GM12878 (cell line): Measurements from ENCODE around the gene ASIC2. TPM values are rescaled to one million over a fixed set of nuclear protein-coding genes. Genes with fewer than 3 reads are reported as not detected.

ENCODE experiments used
- ATAC-seq: fragments of 200-7000 bp; cut with Tn5 transposase; 3 replicates; pipeline ENCODE4 v1.9.1; 2020; ENCODE audit warnings: mild to moderate bottlenecking, moderate library complexity
- BruUV-seq: library from RNA; stranded (reverse); fragments of 400-500 nt; replicated peaks from 2 replicates; lab custom pipeline; 2021; lab: Mats Ljungman, UMichigan
- CTCF ChIA-PET: fragments of 300-600 bp; sonication (Branson Sonifier 250); formaldehyde crosslinking; extraction: SDS; loops from one replicate; lab custom pipeline; 2021; ENCODE audit warnings: inconsistent platforms; lab: Yijun Ruan, JAX
- POLR2A ChIA-PET: fragments of 350-600 bp; formaldehyde crosslinking; extraction: SDS; loops from one replicate; lab custom pipeline; 2021; ENCODE audit warnings: inconsistent platforms; lab: Charles Lee
- RAD21 ChIA-PET: fragments of 300-600 bp; sonication (Branson Sonifier 250); formaldehyde crosslinking; loops from one replicate; lab custom pipeline; 2023; ENCODE audit warnings: antibody characterized with exemption; ENCODE audit not compliant: unreplicated experiment; lab: Charles Lee
- SMC1A ChIA-PET: fragments of 300-600 bp; sonication (Branson Sonifier 250); formaldehyde crosslinking; loops from one replicate; lab custom pipeline; 2023; ENCODE audit not compliant: unreplicated experiment, uncharacterized antibody; lab: Charles Lee
- DNase-seq: peaks from one replicate; pipeline ENCODE4 v3.0.0-alpha.2; 2011; ENCODE audit warnings: low read depth, low spot score
- FAIRE-seq: peaks from 3 replicates; lab custom pipeline; 2011; peaks lifted over from hg19 to GRCh38; lab: Jason Lieb, UNC
- H2AFZ ChIP-seq: 2 replicates; pipeline ENCODE4 v1.6.0; 2011; ENCODE audit warnings: low read depth, low read length, control low read depth; ENCODE audit not compliant: control insufficient read depth
- H3K27ac ChIP-seq: 2 replicates; pipeline ENCODE4 v1.5.1; 2011; ENCODE audit warnings: control low read depth; ENCODE audit not compliant: control insufficient read depth, insufficient read depth
- H3K27me3 ChIP-seq, 2 experiments: replicated peaks in 1 of 2; 2 replicates each; pipeline versions ENCODE4 v1.6.0 to v1.6.1; 2011; ENCODE audit warnings: low read length in 1 of 2; ENCODE audit not compliant: control insufficient read depth in 2 of 2, insufficient read depth in 2 of 2
- H3K36me3 ChIP-seq, 2 experiments: 2 replicates each; pipeline ENCODE4 v1.5.1; 2011; ENCODE audit warnings: low read length in 1 of 2; ENCODE audit not compliant: control insufficient read depth in 2 of 2, insufficient read depth in 2 of 2
- H3K4me1 ChIP-seq: 2 replicates; pipeline ENCODE4 v1.6.1; 2011; ENCODE audit warnings: mild to moderate bottlenecking, low read length, moderate library complexity, mixed read lengths; ENCODE audit not compliant: control insufficient read depth, insufficient read depth
- H3K4me2 ChIP-seq: 2 replicates; pipeline ENCODE4 v1.6.0; 2011; ENCODE audit warnings: control low read depth; ENCODE audit not compliant: control insufficient read depth, insufficient read depth
- H3K4me3 ChIP-seq: fragments of 200-600 bp; sonication (generic); 2 replicates; pipeline ENCODE4 v1.5.1; 2016
- H3K79me2 ChIP-seq: 2 replicates; pipeline ENCODE4 v1.6.0; 2011; ENCODE audit warnings: low read length; ENCODE audit not compliant: control insufficient read depth, insufficient read depth
- H3K9ac ChIP-seq: 2 replicates; pipeline ENCODE4 v1.8.0; 2011; ENCODE audit warnings: low read length, control low read depth, mixed read lengths; ENCODE audit not compliant: control insufficient read depth, insufficient read depth
- H3K9me3 ChIP-seq: replicated peaks from 3 replicates; pipeline ENCODE4 v1.5.1; 2011; ENCODE audit warnings: mild to moderate bottlenecking, low read length; ENCODE audit not compliant: control insufficient read depth, insufficient read depth
- H4K20me1 ChIP-seq: 2 replicates; pipeline ENCODE4 v1.6.0; 2011; ENCODE audit not compliant: control insufficient read depth, insufficient read depth
- BCL11A ChIP-seq: IDR thresholded peaks from 2 replicates; pipeline ENCODE4 v1.6.1; 2011; ENCODE audit warnings: low read depth, low read length
- EP300 ChIP-seq, 2 experiments: fragments of 150-350 bp in 1 of 2; IDR thresholded peaks; 2 replicates each; pipeline ENCODE4 v1.6.1; 2011 to 2012; ENCODE audit warnings: low read depth in 2 of 2, low read length in 2 of 2, borderline replicate concordance in 1 of 2, improper control_type of control experiment in 1 of 2, inconsistent platforms in 1 of 2; ENCODE audit not compliant: control insufficient read depth in 1 of 2
- MEF2B ChIP-seq: fragments of 450-650 bp; IDR thresholded peaks from 2 replicates; pipeline ENCODE4 v1.6.1; 2018; ENCODE audit warnings: mild to moderate bottlenecking, moderate library complexity; ENCODE audit not compliant: partially characterized antibody, poor library complexity, severe bottlenecking
- NR2F1 ChIP-seq: fragments of 450-650 bp; conservative IDR thresholded peaks from 2 replicates; pipeline ENCODE4 v1.6.1; 2017; ENCODE audit warnings: mild to moderate bottlenecking
- RCOR1 ChIP-seq: conservative IDR thresholded peaks from 2 replicates; pipeline ENCODE4 v1.6.1; 2012; ENCODE audit warnings: low read depth, low read length, improper control_type of control experiment
- RFX5 ChIP-seq: IDR thresholded peaks from 2 replicates; pipeline ENCODE4 v1.6.1; 2011; ENCODE audit warnings: low read depth, low read length, improper control_type of control experiment
- SIX5 ChIP-seq: IDR thresholded peaks from 2 replicates; pipeline ENCODE4 v1.6.1; 2011; ENCODE audit warnings: mild to moderate bottlenecking, low read depth, low read length, moderate library complexity; ENCODE audit not compliant: severe bottlenecking
- SMC3 ChIP-seq: IDR thresholded peaks from 2 replicates; pipeline ENCODE4 v1.6.1; 2011; ENCODE audit warnings: low read length, improper control_type of control experiment, borderline replicate concordance
- STAT3 ChIP-seq: IDR thresholded peaks from 2 replicates; pipeline ENCODE4 v1.6.1; 2011; ENCODE audit warnings: low read depth, low read length, improper control_type of control experiment
- WGBS: methylation state at CpG from one replicate; pipeline ENCODE4 v1.1.6; 2016; ENCODE audit warnings: low lambda C conversion rate; ENCODE audit not compliant: insufficient replicate concordance, insufficient coverage; ENCODE audit errors: missing lambda C conversion rate; 5-methylcytosine and 5-hydroxymethylcytosine counted together
- in situ Hi-C: fragments of 300-500 bp; cut with MboI; formaldehyde crosslinking; loops from 9 replicates; pipeline ENCODE4 v1.14.3; 2018; ENCODE audit warnings: mixed read lengths
- intact Hi-C: fragments of 100-400 bp; cut with micrococcal nuclease; formaldehyde crosslinking; loops from one replicate; pipeline ENCODE4 v1.14.2; 2022; ENCODE audit not compliant: unreplicated experiment
- polyA plus RNA-seq, 11 experiments: library from polyadenylated mRNA; depleted of rRNA in 4 of 11; unstranded in 6 of 11; stranded (reverse) in 5 of 11; fragments of >200 nt; fragmentation: Nextera tagmentation in 4 of 11; fragmentation: Illumina TruSeq in 1 of 11; extraction: Ambion mirVana in 4 of 11; extraction: Trizol in 1 of 11; gene quantifications; 1 replicate in 1 of 11; 2 replicates in 10 of 11; pipeline versions ENCODE4 v1.2.1 to v1.2.3, GENCODE V29; 2011 to 2016; ENCODE audit warnings: inconsistent platforms in 2 of 11, missing spikeins in 2 of 11, low read depth in 1 of 11
- total RNA-seq, 4 experiments: library from RNA; depleted of rRNA in 3 of 4; stranded (reverse); fragments of >200 nt in 3 of 4; fragmentation: Illumina TruSeq in 1 of 4; extraction: Trizol in 1 of 4; gene quantifications; 2 replicates each; pipeline versions ENCODE4 v1.2.1 to v1.2.3, GENCODE V29; 2013 to 2021
- TF ChIP-seq, protein P1 (sequence below): IDR thresholded peaks from 2 replicates; pipeline ENCODE4 v1.6.1; 2012; ENCODE audit warnings: low read length, inconsistent platforms
- TF ChIP-seq, protein P2 (sequence below): IDR thresholded peaks from 2 replicates; pipeline ENCODE4 v1.6.1; 2012; ENCODE audit warnings: mild to moderate bottlenecking, low read depth, low read length

The ASIC2 gene
- total and polyA plus RNA-seq, 10 of the 15 experiments (the other 5 are each of a cell fraction or from before 2014, with no cell fraction given) = not detected

GRCh38 chr17:33199571-33200510 lies 93.3 kb downstream of the ASIC2 start:
- Histone ChIP-seq H4K20me1 (no peaks in the 10 kb centered on the region), H3K9ac (no peak overlapping the region), H3K27me3 (no peaks in the 10 kb centered on the region), H3K79me2 (no peaks in the 10 kb centered on the region), H2AFZ (no peak overlapping the region), H3K4me1 (no peaks in the 10 kb centered on the region), H3K36me3 (no peaks in the 10 kb centered on the region), H3K27ac (no peak overlapping the region), H3K4me2 (no peak overlapping the region), H3K4me3 (no peak overlapping the region), H3K9me3 (no peaks in the 10 kb centered on the region)
- in situ Hi-C loops (no loop called here), intact Hi-C loops (no loop called here)
- SMC1A ChIA-PET = interaction anchor here (0.6 to 1.4 kb wide), 2 partner anchors 10 to 214 kb away, joined by 3 to 4 read pairs; no protein-coding TSS in a partner anchor
- TF ChIP-seq EP300 (IDR thresholded peaks at IDR 0.05; ENCODE audit: borderline replicate concordance in 1 of 2, control insufficient read depth in 1 of 2, low read depth in 2 of 2, low read length in 2 of 2) (no peak), BCL11A (no peak), RFX5 (no peak), RCOR1 (no peak)
- no peak for FAIRE-seq
- CTCF ChIA-PET = interaction anchor here (0.6 kb wide), 1 partner anchor 318 kb away, joined by 3 read pairs; no protein-coding TSS in a partner anchor
- no peak for DNase-seq
- no TSS peak for BruUV-seq
- RAD21 ChIA-PET = no interaction called here
- POLR2A ChIA-PET = no interaction called here
- ATAC-seq = no peak
- WGBS = 8% methylated on average over 12 of the region's 12 CpGs

GRCh38 chr17:33198954-33199353 lies 94.1 kb downstream of the ASIC2 start:
- Histone ChIP-seq H3K4me1 (no peaks in the 10 kb centered on the region), H3K27ac (no peak overlapping the region), H2AFZ (no peak overlapping the region), H3K9me3 (no peaks in the 10 kb centered on the region), H3K4me2 (no peak overlapping the region), H3K27me3 (no peaks in the 10 kb centered on the region), H3K9ac (no peak overlapping the region), H4K20me1 (no peaks in the 10 kb centered on the region), H3K79me2 (no peaks in the 10 kb centered on the region), H3K4me3 (no peak overlapping the region), H3K36me3 (no peaks in the 10 kb centered on the region)
- in situ Hi-C loops (no loop called here), intact Hi-C loops (no loop called here)
- 12% methylated on average over 5 of the region's 5 CpGs for WGBS
- TF ChIP-seq NR2F1 (no peak), SIX5 (no peak), SMC3 (no peak), STAT3 (no peak), MEF2B (no peak)
- TF ChIP-seq, protein P1, sequence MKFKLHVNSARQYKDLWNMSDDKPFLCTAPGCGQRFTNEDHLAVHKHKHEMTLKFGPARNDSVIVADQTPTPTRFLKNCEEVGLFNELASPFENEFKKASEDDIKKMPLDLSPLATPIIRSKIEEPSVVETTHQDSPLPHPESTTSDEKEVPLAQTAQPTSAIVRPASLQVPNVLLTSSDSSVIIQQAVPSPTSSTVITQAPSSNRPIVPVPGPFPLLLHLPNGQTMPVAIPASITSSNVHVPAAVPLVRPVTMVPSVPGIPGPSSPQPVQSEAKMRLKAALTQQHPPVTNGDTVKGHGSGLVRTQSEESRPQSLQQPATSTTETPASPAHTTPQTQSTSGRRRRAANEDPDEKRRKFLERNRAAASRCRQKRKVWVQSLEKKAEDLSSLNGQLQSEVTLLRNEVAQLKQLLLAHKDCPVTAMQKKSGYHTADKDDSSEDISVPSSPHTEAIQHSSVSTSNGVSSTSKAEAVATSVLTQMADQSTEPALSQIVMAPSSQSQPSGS = no peak
- TF ChIP-seq, protein P2, sequence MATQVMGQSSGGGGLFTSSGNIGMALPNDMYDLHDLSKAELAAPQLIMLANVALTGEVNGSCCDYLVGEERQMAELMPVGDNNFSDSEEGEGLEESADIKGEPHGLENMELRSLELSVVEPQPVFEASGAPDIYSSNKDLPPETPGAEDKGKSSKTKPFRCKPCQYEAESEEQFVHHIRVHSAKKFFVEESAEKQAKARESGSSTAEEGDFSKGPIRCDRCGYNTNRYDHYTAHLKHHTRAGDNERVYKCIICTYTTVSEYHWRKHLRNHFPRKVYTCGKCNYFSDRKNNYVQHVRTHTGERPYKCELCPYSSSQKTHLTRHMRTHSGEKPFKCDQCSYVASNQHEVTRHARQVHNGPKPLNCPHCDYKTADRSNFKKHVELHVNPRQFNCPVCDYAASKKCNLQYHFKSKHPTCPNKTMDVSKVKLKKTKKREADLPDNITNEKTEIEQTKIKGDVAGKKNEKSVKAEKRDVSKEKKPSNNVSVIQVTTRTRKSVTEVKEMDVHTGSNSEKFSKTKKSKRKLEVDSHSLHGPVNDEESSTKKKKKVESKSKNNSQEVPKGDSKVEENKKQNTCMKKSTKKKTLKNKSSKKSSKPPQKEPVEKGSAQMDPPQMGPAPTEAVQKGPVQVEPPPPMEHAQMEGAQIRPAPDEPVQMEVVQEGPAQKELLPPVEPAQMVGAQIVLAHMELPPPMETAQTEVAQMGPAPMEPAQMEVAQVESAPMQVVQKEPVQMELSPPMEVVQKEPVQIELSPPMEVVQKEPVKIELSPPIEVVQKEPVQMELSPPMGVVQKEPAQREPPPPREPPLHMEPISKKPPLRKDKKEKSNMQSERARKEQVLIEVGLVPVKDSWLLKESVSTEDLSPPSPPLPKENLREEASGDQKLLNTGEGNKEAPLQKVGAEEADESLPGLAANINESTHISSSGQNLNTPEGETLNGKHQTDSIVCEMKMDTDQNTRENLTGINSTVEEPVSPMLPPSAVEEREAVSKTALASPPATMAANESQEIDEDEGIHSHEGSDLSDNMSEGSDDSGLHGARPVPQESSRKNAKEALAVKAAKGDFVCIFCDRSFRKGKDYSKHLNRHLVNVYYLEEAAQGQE = no peak
- ChIA-PET CTCF (no interaction called here), RAD21 (no interaction called here), POLR2A (no interaction called here), SMC1A (interaction anchor here (1.1 to 1.4 kb wide), 2 partner anchors 11 to 25 kb away, joined by 3 to 4 read pairs; no protein-coding TSS in a partner anchor)
- ATAC-seq = no peak
- no peak for FAIRE-seq
- BruUV-seq = no TSS peak
- no peak for DNase-seq
